Mucosa of descending colon (tissue), 3 donors: Measurements from ENCODE around the gene RAD51B. TPM values are rescaled to one million over a fixed set of nuclear protein-coding genes. Genes with fewer than 3 reads are reported as not detected.

Experiments
- ATAC-seq: fragments of 200-7000 bp; cut with Tn5 transposase; one replicate; pipeline ENCODE4 v1.9.1; 2020; ENCODE audit warnings: mild to moderate bottlenecking, moderate library complexity
- DNase-seq, 3 donors: peaks; one replicate each; pipeline ENCODE4 v3.0.0-alpha.2; 2020
- H3K36me3 ChIP-seq: fragments of 200-600 bp; one replicate; pipeline ENCODE4 v1.8.0; 2021; ENCODE audit warnings: low read depth, mild to moderate bottlenecking
- H3K4me1 ChIP-seq: fragments of 200-600 bp; one replicate; pipeline ENCODE4 v1.8.0; 2021; ENCODE audit warnings: low read depth, mild to moderate bottlenecking
- H3K4me3 ChIP-seq: fragments of 200-600 bp; one replicate; pipeline ENCODE4 v1.8.0; 2021; ENCODE audit warnings: mild to moderate bottlenecking
- H3K9me3 ChIP-seq: fragments of 200-600 bp; one replicate; pipeline ENCODE4 v1.8.0; 2021; ENCODE audit warnings: mild to moderate bottlenecking
- intact Hi-C, 2 donors: fragments of 100-400 bp; cut with DNase I in 1 of 2; cut with micrococcal nuclease in 1 of 2; formaldehyde crosslinking; loops; one replicate each; pipeline versions ENCODE4 v1.11.0 to v1.11.1; 2022; cut with DNase I, micrococcal nuclease
- total RNA-seq, 3 donors: library from RNA; stranded (reverse); fragmentation: NEBNext Ultra II Directional in 2 of 3; extraction: Animal tissue kit (Norgen Biotek cat#: 25700) in 2 of 3; gene quantifications; one replicate each; pipeline versions ENCODE4 v1.2.1 to v1.2.4, GENCODE V29; 2021 to 2023
- TF ChIP-seq, protein P1 (sequence below): fragments of 200-600 bp; IDR thresholded peaks from one replicate; pipeline ENCODE4 v1.8.0; 2022; ENCODE audit warnings: antibody characterized with exemption, mild to moderate bottlenecking
- donor health status: DM: no; HTN: no; CAD: no; lungs with moderate emphysema.
- donor health status: DM: no; HTN: no; CAD: no.
- donor health status: DM: no; HTN: yes; CAD: no.

The RAD51B gene
- total RNA-seq, 3 donors from 2014 or later: 15.8 to 23.3 (median 20.9) TPM

DNA sequence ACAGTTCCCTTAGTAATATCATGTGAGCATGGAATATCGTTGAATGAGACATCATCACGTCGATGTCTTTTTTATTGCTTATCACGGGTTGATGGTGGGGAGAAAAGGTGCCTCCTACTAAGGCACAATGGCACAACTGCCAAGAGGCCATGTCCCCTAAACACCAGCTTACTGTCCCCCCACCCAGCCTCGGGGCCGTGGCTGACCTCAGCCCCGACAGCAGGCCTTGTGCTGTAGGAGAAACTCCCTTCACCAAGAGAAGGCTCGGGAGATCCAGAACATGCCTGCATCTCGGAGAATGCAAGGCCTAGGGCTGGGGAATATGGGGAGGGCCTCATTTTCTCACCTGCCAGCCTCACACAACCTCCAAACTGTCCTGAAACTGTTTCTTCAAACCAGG is 950.5 kb downstream of the RAD51B start:
- TF ChIP-seq, protein P1, sequence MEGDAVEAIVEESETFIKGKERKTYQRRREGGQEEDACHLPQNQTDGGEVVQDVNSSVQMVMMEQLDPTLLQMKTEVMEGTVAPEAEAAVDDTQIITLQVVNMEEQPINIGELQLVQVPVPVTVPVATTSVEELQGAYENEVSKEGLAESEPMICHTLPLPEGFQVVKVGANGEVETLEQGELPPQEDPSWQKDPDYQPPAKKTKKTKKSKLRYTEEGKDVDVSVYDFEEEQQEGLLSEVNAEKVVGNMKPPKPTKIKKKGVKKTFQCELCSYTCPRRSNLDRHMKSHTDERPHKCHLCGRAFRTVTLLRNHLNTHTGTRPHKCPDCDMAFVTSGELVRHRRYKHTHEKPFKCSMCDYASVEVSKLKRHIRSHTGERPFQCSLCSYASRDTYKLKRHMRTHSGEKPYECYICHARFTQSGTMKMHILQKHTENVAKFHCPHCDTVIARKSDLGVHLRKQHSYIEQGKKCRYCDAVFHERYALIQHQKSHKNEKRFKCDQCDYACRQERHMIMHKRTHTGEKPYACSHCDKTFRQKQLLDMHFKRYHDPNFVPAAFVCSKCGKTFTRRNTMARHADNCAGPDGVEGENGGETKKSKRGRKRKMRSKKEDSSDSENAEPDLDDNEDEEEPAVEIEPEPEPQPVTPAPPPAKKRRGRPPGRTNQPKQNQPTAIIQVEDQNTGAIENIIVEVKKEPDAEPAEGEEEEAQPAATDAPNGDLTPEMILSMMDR: no peak
- Histone ChIP-seq H3K4me1 (no peaks in the 10 kb centered on the region), H3K9me3 (no peaks in the 10 kb centered on the region), H3K36me3 (no peaks in the 10 kb centered on the region), H3K4me3 (no peak overlapping the region)
- DNase-seq (no peak), ATAC-seq (no peak)
- intact Hi-C loops: no loop called here

DNA sequence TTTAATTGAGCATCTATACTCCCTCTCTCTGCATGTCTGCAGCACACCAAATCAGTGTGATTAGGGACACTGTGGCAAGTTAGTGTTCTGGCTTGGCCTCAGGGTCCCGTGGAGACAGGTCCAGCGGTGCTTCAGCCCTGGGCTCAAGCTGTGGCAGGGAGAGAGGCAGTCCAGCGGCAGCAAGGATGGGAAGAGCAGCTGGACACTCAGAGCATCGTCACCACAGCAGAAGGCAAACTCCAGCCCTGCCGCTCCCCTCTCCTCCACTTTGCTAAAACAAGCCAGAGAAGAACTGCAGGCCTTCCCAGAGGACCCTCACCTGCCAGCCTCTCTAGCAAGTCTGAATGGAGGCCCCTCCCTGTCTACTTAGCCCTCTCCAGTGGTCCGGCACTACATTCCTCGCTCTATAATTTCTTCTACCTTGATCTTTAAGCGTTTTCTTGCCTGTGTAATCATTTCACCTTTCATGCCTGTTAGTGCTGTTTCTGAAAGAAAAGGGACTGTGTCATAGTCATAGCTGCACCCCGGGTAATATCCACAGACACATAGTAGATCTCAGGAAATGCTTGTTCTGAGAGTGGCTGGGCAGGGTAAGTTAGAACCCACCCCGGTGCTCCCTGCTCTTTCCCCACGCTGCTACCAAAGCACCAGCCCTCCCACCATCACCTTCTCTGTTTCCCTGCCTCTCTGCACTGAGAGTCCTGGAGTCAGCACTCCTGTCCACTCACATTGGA is 951.1 kb downstream of the RAD51B start:
- H3K4me3 ChIP-seq: no peak overlapping the region
- intact Hi-C loops: no loop called here
- no peaks in the 10 kb centered on the region for H3K4me1 ChIP-seq
- ATAC-seq (no peak), DNase-seq (no peak)
- H3K9me3 ChIP-seq: no peaks in the 10 kb centered on the region
- TF ChIP-seq, protein P1: no peak
- H3K36me3 ChIP-seq: no peaks in the 10 kb centered on the region

DNA sequence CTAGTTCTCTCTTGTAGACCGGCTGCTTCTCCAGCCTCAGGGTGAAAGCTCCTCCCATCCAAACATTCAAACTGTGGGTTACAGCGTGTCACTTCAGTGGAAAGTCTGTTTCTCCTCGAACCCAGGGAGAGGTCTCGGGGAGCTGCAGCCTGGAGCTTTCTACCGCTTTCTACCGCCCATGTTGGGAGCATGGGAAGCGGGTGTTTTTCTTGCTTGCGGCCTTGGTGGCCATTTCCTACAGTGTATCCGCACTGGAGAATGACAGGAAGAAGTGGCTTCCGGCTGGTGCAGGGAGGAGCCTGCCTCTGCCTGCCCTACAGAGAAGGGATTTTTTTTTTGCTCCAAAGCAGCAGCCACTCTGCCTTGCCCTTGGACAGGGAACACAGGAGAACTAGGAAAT is 952.1 kb downstream of the RAD51B start:
- TF ChIP-seq, protein P1: no peak
- DNase-seq (peak in 1 of 3 donors; percentile 27), ATAC-seq (peak; percentile 31)
- no peaks in the 10 kb centered on the region for H3K36me3 ChIP-seq
- H3K4me1 ChIP-seq: no peaks in the 10 kb centered on the region
- intact Hi-C loops: no loop called here
- H3K9me3 ChIP-seq: no peaks in the 10 kb centered on the region
- H3K4me3 ChIP-seq: no peak overlapping the region

DNA sequence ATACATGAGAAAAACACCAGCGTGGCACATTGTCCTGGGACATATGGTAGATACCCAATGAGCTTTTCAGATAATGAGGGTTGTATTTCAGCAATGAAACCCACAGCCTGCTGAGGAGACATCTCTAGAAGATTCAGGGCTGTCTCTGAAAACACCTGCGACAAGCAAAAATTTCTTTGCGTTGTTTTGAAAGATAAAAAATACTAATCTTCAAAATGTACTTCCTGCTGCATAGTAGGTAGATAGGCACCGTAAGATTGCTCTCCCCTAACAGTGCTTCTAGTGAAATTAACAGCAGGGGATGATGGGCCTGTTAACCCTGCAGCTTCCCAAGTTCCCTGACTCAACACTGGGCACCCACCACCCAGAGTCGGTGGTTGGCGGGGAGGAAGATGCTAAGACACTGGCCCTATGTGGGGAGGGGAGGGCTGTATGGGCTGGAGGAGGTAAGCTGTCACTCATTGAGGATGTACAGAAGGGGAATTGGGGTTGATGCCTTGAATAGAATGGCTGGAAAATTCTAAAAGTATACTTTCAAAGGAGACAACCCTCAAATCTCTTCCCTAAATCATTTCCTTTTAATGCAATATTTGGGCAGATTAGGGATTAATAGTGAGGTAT is 953.3 kb downstream of the RAD51B start:
- Histone ChIP-seq H3K36me3 (no peaks in the 10 kb centered on the region), H3K4me3 (no peak overlapping the region), H3K4me1 (no peaks in the 10 kb centered on the region), H3K9me3 (no peaks in the 10 kb centered on the region)
- TF ChIP-seq, protein P1: no peak
- DNase-seq (no peak), ATAC-seq (no peak)
- intact Hi-C loops: no loop called here

DNA sequence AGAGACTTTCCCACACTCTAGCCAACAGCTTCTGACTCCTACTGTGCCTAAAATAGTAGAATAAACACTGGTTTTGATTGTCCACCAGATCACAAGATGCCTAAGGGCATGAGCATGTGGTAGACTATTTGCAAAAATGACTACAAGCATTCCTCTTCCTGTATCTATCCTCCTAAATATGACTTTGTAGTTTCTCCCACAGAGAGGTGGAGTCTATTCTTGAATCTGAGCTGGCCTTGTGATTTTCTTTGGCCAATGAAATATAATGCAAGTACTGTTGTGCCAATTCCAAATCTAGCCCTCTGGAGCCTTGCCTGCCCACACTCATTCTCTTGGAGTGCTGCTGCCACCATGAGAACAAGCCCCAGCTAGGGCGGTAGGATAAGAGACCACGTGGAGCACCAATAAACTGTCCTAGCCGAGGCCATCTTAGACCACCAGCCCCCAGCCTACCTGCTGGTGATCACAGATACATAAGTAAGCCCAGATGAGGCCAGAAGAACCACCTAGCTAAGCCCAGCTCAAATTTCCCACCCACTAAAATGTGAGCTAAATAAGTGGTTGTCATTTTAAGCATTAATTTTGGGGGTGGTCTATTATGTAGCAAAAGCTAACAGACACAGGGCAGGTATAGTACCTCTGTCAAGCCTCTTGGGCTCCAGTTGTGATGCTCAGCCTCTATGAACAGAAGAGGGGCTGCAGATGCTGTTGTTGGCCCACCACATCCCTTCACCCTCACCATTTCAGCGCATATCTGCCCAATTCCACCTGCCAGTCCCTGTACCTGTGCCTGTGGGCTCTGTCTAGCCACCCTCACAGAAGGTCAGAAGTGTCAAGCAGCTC is 955.4 kb downstream of the RAD51B start:
- no peaks in the 10 kb centered on the region for H3K36me3 ChIP-seq
- intact Hi-C loops: no loop called here
- H3K4me1 ChIP-seq: peaks cover 17% of the 10 kb centered on the region
- no peak for ATAC-seq
- TF ChIP-seq, protein P1: no peak
- H3K9me3 ChIP-seq: no peaks in the 10 kb centered on the region
- no peak overlapping the region for H3K4me3 ChIP-seq
- no peak for DNase-seq
